IMR-90 (cell line): ENCODE results near the gene AQP6. TPM values are rescaled to one million over a fixed set of nuclear protein-coding genes. Genes with fewer than 3 reads are reported as not detected.

Experiments
- ATAC-seq: fragments of 200-7000 bp; cut with Tn5 transposase; 2 replicates; pipeline ENCODE4 v1.9.1; 2020; ENCODE audit warnings: low read depth, mild to moderate bottlenecking, moderate library complexity
- BruUV-seq: library from RNA; stranded (reverse); fragments of 400-500 nt; replicated peaks from 2 replicates; lab custom pipeline; 2021; lab: Mats Ljungman, UMichigan
- CTCF ChIA-PET: fragments of 300-600 bp; formaldehyde crosslinking; extraction: SDS; loops from one replicate; lab custom pipeline; 2021; ENCODE audit warnings: antibody characterized with exemption; lab: Yijun Ruan, JAX
- POLR2A ChIA-PET: fragments of 300-600 bp; sonication (Branson Sonifier 250); formaldehyde crosslinking; loops from one replicate; lab custom pipeline; 2022; ENCODE audit warnings: antibody characterized with exemption; ENCODE audit not compliant: unreplicated experiment; lab: Charles Lee
- DNase-seq: peaks from one replicate; pipeline ENCODE4 v3.0.0; 2013
- H2AFZ ChIP-seq: replicated peaks from 2 replicates; pipeline ENCODE3; 2013; ENCODE audit warnings: low read length, mild to moderate bottlenecking; ENCODE audit not compliant: poor library complexity
- H2AK5ac ChIP-seq: 2 replicates; pipeline ENCODE4 v1.6.1; 2013; ENCODE audit warnings: low read depth, low read length, inconsistent platforms
- H2AK9ac ChIP-seq: replicated peaks from 2 replicates; pipeline ENCODE3; 2013; ENCODE audit warnings: mild to moderate bottlenecking, low read depth, low read length, moderate library complexity; ENCODE audit not compliant: poor library complexity
- H2BK120ac ChIP-seq: 2 replicates; pipeline ENCODE4 v1.6.1; 2013; ENCODE audit warnings: low read depth, low read length, inconsistent platforms
- H2BK15ac ChIP-seq: 3 replicates; pipeline ENCODE4 v1.6.1; 2013; ENCODE audit warnings: low read depth, low read length, inconsistent platforms
- H2BK20ac ChIP-seq: 2 replicates; pipeline ENCODE4 v1.6.1; 2013; ENCODE audit warnings: low read depth, mild to moderate bottlenecking, inconsistent platforms, low read length, moderate library complexity
- H2BK5ac ChIP-seq: 2 replicates; pipeline ENCODE4 v1.6.1; 2013; ENCODE audit warnings: mild to moderate bottlenecking, low read depth, low read length, inconsistent platforms; ENCODE audit not compliant: poor library complexity, severe bottlenecking
- H3K14ac ChIP-seq: replicated peaks from 2 replicates; pipeline ENCODE4 v1.6.1; 2013; ENCODE audit warnings: low read depth, low read length, inconsistent platforms
- H3K18ac ChIP-seq: 2 replicates; pipeline ENCODE4 v1.6.1; 2013; ENCODE audit warnings: low read depth, low read length, control low read depth
- H3K23ac ChIP-seq: 2 replicates; pipeline ENCODE4 v1.6.1; 2013; ENCODE audit warnings: low read depth, low read length, inconsistent platforms
- H3K27ac ChIP-seq: 2 replicates; pipeline ENCODE4 v1.5.1; 2013; ENCODE audit warnings: mild to moderate bottlenecking, control low read depth, low read length; ENCODE audit not compliant: insufficient read depth
- H3K27me3 ChIP-seq: 2 replicates; pipeline ENCODE4 v1.6.1; 2013; ENCODE audit warnings: low read length; ENCODE audit not compliant: control insufficient read depth, insufficient read depth
- H3K36me3 ChIP-seq: 2 replicates; pipeline ENCODE4 v1.6.1; 2013; ENCODE audit warnings: low read length, mixed read lengths; ENCODE audit not compliant: control insufficient read depth, insufficient read depth
- H3K4ac ChIP-seq: 2 replicates; pipeline ENCODE4 v1.6.1; 2013; ENCODE audit warnings: low read depth, low read length, inconsistent platforms
- H3K4me1 ChIP-seq: 2 replicates; pipeline ENCODE4 v1.6.1; 2013; ENCODE audit warnings: low read length, mixed read lengths; ENCODE audit not compliant: control insufficient read depth, insufficient read depth
- H3K4me2 ChIP-seq: 2 replicates; pipeline ENCODE4 v1.6.1; 2013; ENCODE audit warnings: low read depth, mild to moderate bottlenecking, control low read depth, low read length, moderate library complexity
- H3K4me3 ChIP-seq: 2 replicates; pipeline ENCODE4 v1.5.1; 2013; ENCODE audit warnings: low read depth, mild to moderate bottlenecking, control low read depth, low read length, moderate library complexity; ENCODE audit not compliant: insufficient read depth
- H3K56ac ChIP-seq: 2 replicates; pipeline ENCODE4 v1.6.1; 2013; ENCODE audit warnings: low read length, inconsistent platforms; ENCODE audit not compliant: insufficient read depth; ENCODE audit errors: extremely low read depth
- H3K79me1 ChIP-seq, 2 experiments: 2 replicates each; pipeline ENCODE4 v1.6.1; 2013; ENCODE audit warnings: low read length in 2 of 2, inconsistent platforms in 1 of 2, low read depth in 1 of 2
- H3K9ac ChIP-seq: 2 replicates; pipeline ENCODE4 v1.6.1; 2013; ENCODE audit warnings: low read depth, low read length, control low read depth
- H3K9me1 ChIP-seq: 2 replicates; pipeline ENCODE4 v1.6.1; 2013; ENCODE audit warnings: low read length, inconsistent platforms; ENCODE audit not compliant: insufficient read depth
- H3K9me3 ChIP-seq: 2 replicates; pipeline ENCODE4 v1.6.1; 2013; ENCODE audit warnings: low read length; ENCODE audit not compliant: control insufficient read depth, insufficient read depth
- H4K20me1 ChIP-seq: 2 replicates; pipeline ENCODE4 v1.6.1; 2013; ENCODE audit warnings: low read length, inconsistent platforms; ENCODE audit not compliant: insufficient read depth
- H4K5ac ChIP-seq: 2 replicates; pipeline ENCODE4 v1.6.1; 2013; ENCODE audit warnings: mild to moderate bottlenecking, low read depth, low read length, control low read depth
- H4K8ac ChIP-seq, 2 experiments: 2 replicates each; pipeline ENCODE4 v1.6.1; 2013; ENCODE audit warnings: low read depth in 2 of 2, low read length in 2 of 2, control low read depth in 1 of 2, inconsistent platforms in 1 of 2
- H4K91ac ChIP-seq: 2 replicates; pipeline ENCODE4 v1.6.1; 2013; ENCODE audit warnings: low read depth, low read length, inconsistent platforms; ENCODE audit not compliant: insufficient read depth
- BHLHE40 ChIP-seq: fragments of 150-350 bp; IDR thresholded peaks from 2 replicates; pipeline ENCODE4 v1.6.1; 2016; ENCODE audit warnings: mild to moderate bottlenecking, low read depth, low read length
- CEBPB ChIP-seq: IDR thresholded peaks from 2 replicates; pipeline ENCODE4 v1.6.1; 2012; ENCODE audit warnings: low read depth, low read length, improper control_type of control experiment
- CHD1 ChIP-seq: IDR thresholded peaks from 2 replicates; pipeline ENCODE4 v1.6.1; 2012; ENCODE audit warnings: low read depth, low read length, improper control_type of control experiment
- CTCF ChIP-seq: conservative IDR thresholded peaks from 2 replicates; pipeline ENCODE4 v1.5.1; 2012; ENCODE audit warnings: mild to moderate bottlenecking, low read depth, low read length, improper control_type of control experiment
- FOS ChIP-seq: fragments of 150-350 bp; IDR thresholded peaks from 2 replicates; pipeline ENCODE4 v1.6.1; 2016; ENCODE audit warnings: low read depth, low read length
- MAFK ChIP-seq: IDR thresholded peaks from 2 replicates; pipeline ENCODE4 v1.6.1; 2012; ENCODE audit warnings: low read depth, low read length, improper control_type of control experiment
- MAZ ChIP-seq: IDR thresholded peaks from 2 replicates; pipeline ENCODE4 v1.6.1; 2012; ENCODE audit warnings: low read depth, mild to moderate bottlenecking, low read length, improper control_type of control experiment, moderate library complexity, borderline replicate concordance
- MXI1 ChIP-seq: IDR thresholded peaks from 2 replicates; pipeline ENCODE4 v1.6.1; 2012; ENCODE audit warnings: low read depth, mild to moderate bottlenecking, low read length, moderate library complexity, borderline replicate concordance
- NFE2L2 ChIP-seq: fragments of 150-350 bp; IDR thresholded peaks from 2 replicates; pipeline ENCODE4 v1.6.1; 2016; ENCODE audit warnings: low read depth, mild to moderate bottlenecking, low read length
- POLR2A ChIP-seq: IDR thresholded peaks from 2 replicates; pipeline ENCODE4 v1.6.1; 2012; ENCODE audit warnings: mild to moderate bottlenecking, low read depth, low read length
- RAD21 ChIP-seq: IDR thresholded peaks from 2 replicates; pipeline ENCODE4 v1.6.1; 2012; ENCODE audit warnings: low read length, improper control_type of control experiment
- RCOR1 ChIP-seq: IDR thresholded peaks from 2 replicates; pipeline ENCODE4 v1.6.1; 2012; ENCODE audit warnings: mild to moderate bottlenecking, low read length, improper control_type of control experiment; ENCODE audit not compliant: insufficient replicate concordance
- RFX5 ChIP-seq: IDR thresholded peaks from 2 replicates; pipeline ENCODE4 v1.8.0; 2012; ENCODE audit warnings: low read depth, mild to moderate bottlenecking, low read length, moderate library complexity
- SMC3 ChIP-seq: fragments of 150-350 bp; IDR thresholded peaks from 2 replicates; pipeline ENCODE4 v1.6.1; 2016; ENCODE audit warnings: low read depth, mild to moderate bottlenecking, antibody characterized with exemption, low read length, moderate library complexity
- USF2 ChIP-seq: fragments of 150-350 bp; IDR thresholded peaks from 2 replicates; pipeline ENCODE4 v1.6.1; 2017; ENCODE audit warnings: mild to moderate bottlenecking, antibody characterized with exemption, low read length, low read depth
- WGBS, 2 experiments: methylation state at CpG; one replicate each; pipeline versions ENCODE4 v1.1.5 to v1.1.7; 2013; ENCODE audit warnings: missing lambda C conversion rate in 2 of 2; ENCODE audit not compliant: insufficient read length in 1 of 2; ENCODE audit errors: extremely low coverage in 2 of 2; 5-methylcytosine and 5-hydroxymethylcytosine counted together
- dilution Hi-C: fragments of 300-500 bp; cut with HindIII; formaldehyde crosslinking; loops from one replicate; pipeline ENCODE4 v1.14.3; 2018; ENCODE audit warnings: low sequenced_read_pairs; ENCODE audit not compliant: unreplicated experiment
- in situ Hi-C: fragments of 300-500 bp; cut with MboI; formaldehyde crosslinking; loops from 3 replicates; pipeline ENCODE4 v1.14.3; 2019; ENCODE audit warnings: low sequenced_read_pairs, inconsistent platforms, mixed read lengths
- intact Hi-C: fragments of 100-400 bp; cut with micrococcal nuclease; formaldehyde crosslinking; loops from 2 replicates; pipeline ENCODE4 v1.10.0; 2022
- polyA plus RNA-seq, 3 experiments: library from polyadenylated mRNA; depleted of rRNA; stranded (reverse); fragments of >200 nt; gene quantifications; 2 replicates each; pipeline ENCODE4 v1.2.3, GENCODE V29; 2012; ENCODE audit warnings: low replicate concordance in 1 of 3
- total RNA-seq: library from RNA; depleted of rRNA; stranded (reverse); fragments of >200 nt; gene quantifications from 2 replicates; pipeline ENCODE4 v1.2.3, GENCODE V29; 2012

AQP6 gene
- total and polyA plus RNA-seq, 2 of the 4 experiments (the other 2 are of a cell fraction) = not detected

GRCh38 chr12:49954863-49955830, 17.6 kb upstream of the AQP6 start:
- Histone ChIP-seq H4K91ac (no peak overlapping the region), H3K18ac (no peak overlapping the region), H2BK120ac (no peak overlapping the region), H3K4me3 (no peak overlapping the region), H4K5ac (no peak overlapping the region), H3K4me2 (no peak overlapping the region), H2BK15ac (no peak overlapping the region), H3K36me3 (no peaks in the 10 kb centered on the region), H3K4ac (no peak overlapping the region), H3K79me1 (no peaks in the 10 kb centered on the region), H3K4me1 (no peaks in the 10 kb centered on the region), H4K8ac (no peak overlapping the region), H3K14ac (no peak overlapping the region), H3K23ac (0 out of 2 replicates have a peak overlapping the region, but pooled peaks have one; percentile 2), H3K9me1 (no peaks in the 10 kb centered on the region), H2BK20ac (no peak overlapping the region), H3K27ac (no peak overlapping the region), H2BK5ac (no peak overlapping the region), H4K20me1 (no peaks in the 10 kb centered on the region), H2AK5ac (no peak overlapping the region), H2AK9ac (no peak overlapping the region), H3K27me3 (peaks cover 86% of the 10 kb centered on the region), H3K56ac (no peak overlapping the region), H3K9me3 (no peaks in the 10 kb centered on the region; the same call in 1 of the 2 replicates), H3K9ac (no peak overlapping the region), H2AFZ (peak overlapping the region; percentile 67)
- intact Hi-C loops (no loop called here), dilution Hi-C loops (no loop called here), in situ Hi-C loops (loop anchor here (5.0 kb wide), 1 partner anchor 88 kb away; no protein-coding TSS in a partner anchor)
- CTCF ChIA-PET = interaction anchor here (1.6 to 2.0 kb wide), 2 partner anchors 9 to 12 kb away, joined by 6 to 7 read pairs; no protein-coding TSS in a partner anchor
- DNase-seq = no peak
- 10% methylated on average over 4 of the region's 53 CpGs; no CpG with 5 or more reads in 1 of the 2 experiments for WGBS, 2 experiments
- ATAC-seq = no peak; the same call in 1 of the 2 replicates
- BruUV-seq = no TSS peak
- POLR2A ChIA-PET = no interaction called here
- TF ChIP-seq RFX5 = no peak
- TF ChIP-seq MAFK = no peak
- TF ChIP-seq RCOR1 = no peak
- TF ChIP-seq RAD21 = no peak
- no peak for TF ChIP-seq NFE2L2
- no peak for TF ChIP-seq CTCF
- no peak for TF ChIP-seq CEBPB
- no peak for TF ChIP-seq FOS
- TF ChIP-seq USF2 = no peak
- no peak for TF ChIP-seq BHLHE40
- no peak for TF ChIP-seq MXI1
- no peak for TF ChIP-seq SMC3
- no peak for TF ChIP-seq CHD1
- no peak for TF ChIP-seq MAZ
- TF ChIP-seq POLR2A = no peak
